NCI-H2029 (cell line): ENCODE data around the gene PROK1.
"Not testable (repeated sequence)": the region's sequence is repeated elsewhere in the genome, so short reads cannot be mapped to it uniquely, and the experiment has no call there.

ENCODE experiments used
- DNase-seq: peaks from one replicate; lab custom pipeline; 2025; lab: John Stamatoyannopoulos, UW

The PROK1 gene, protein sequence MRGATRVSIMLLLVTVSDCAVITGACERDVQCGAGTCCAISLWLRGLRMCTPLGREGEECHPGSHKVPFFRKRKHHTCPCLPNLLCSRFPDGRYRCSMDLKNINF

GRCh38 chr1:110450929-110451328, at the start of gene PROK1:
TSS of gene PROK1 (plus strand) at chr1:110451149. CDS start at chr1:110451217, 68 bp downstream.
- DNase-seq: no peak

- no peak for DNase-seq
Observed at GRCh38 chr1:110403805-110404204, 47.1 kb upstream of the PROK1 start.

DNA sequence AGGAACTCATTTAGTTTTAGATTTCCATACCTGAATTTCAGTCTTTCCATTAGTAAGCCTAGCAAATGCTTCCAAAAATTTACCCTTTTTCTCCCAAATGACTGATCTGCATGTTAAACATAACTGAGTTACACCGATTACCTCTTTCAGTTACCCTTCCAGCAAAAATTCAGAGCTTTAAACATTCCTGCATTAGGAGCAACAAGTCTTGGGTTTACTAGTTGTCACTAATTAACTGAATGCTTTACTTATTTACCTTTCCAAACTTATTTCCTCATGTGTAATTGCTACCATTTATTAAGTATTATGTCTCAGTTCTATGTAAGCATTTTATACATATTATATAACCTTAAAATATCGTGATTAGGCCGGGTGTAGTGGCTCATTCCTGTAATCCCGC, 46.5 kb upstream of the PROK1 start:
- DNase-seq: no peak

- DNase-seq: not testable (repeated sequence)
Observed at GRCh38 chr1:110406407-110406806, 44.5 kb upstream of the PROK1 start.

DNA sequence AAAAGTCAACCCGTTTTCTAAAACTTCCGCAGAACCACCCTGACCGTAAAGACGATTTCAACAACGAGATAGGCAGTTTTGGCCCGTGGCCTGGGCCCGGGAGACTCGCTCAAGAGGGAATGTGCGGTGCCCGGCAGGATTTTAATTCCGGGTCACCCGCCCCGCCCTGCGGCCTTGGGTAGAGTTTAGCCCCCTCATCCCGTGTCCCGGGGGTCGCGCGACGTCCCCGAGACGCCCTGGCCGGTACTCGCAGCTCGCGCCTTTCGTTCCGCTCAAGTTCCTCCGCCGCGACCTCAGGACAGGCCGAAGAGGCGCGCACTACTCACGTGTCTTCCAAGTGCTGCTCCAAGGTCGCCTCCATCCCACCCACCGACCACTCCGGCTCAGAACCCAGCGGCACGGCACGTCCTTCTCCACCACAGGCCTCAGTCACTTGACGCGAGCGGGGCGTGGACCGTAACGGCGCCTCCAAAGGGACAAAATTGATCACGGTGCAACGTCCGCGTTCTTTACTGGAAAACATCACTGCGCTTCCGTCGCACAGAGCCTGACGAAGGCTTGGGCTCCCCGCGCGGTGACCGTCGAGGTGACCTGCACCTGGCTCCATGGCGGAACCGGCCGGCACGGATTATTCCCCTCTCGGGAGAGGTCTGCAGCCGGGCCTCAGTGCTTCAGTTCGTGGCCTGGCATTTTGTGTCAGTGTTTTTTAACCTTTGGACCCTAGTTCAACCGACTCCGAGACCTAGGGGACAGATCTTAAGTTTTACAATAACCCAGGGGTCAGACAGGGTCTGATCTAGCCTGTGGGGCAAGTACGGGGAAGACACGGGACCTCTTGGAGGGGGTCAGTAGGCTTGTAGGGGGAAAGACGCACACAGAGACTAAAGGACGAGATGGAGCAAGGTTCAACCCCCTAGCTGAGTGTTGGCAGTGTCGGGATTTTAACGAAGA, 43.4 kb upstream of the PROK1 start, which contains the start of gene LAMTOR5:
Gene LAMTOR5 (minus strand): TSS at position 435 of the 951 bp plus-strand sequence. CDS start 74 bp downstream, at position 361.
- peak; percentile 84 for DNase-seq

GRCh38 chr1:110408488-110408887, 42.5 kb upstream of the PROK1 start:
- no peak for DNase-seq

GRCh38 chr1:110409316-110409715, 41.6 kb upstream of the PROK1 start:
- DNase-seq: no peak

DNA sequence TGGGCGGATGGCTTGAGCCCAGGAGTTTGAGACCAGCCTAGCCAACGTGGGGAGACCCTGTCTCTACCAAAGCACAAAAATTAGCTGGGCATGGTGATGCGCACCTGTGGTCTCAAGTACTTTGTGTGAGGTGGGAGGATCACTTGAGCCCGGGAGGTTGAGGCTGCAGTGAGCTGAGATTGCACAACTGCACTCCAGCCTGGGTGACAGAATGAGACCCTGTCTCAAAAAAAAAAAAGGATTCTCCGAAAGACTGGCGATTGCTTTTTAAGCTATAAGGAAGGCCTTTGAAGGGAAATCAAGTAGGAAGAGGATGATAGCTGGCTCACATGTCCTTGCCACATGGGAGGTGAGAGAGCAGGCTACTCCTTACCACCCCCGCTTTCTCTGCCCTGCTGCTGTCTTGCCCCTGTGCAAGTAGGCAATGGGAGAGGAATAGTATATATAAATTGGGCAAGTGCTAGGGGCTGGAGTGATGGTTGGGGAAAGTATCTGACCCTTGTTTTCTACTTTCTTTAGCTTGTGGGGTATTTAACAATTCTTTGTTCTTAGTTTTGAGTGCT, 39.7 kb upstream of the PROK1 start:
- no peak for DNase-seq

DNA sequence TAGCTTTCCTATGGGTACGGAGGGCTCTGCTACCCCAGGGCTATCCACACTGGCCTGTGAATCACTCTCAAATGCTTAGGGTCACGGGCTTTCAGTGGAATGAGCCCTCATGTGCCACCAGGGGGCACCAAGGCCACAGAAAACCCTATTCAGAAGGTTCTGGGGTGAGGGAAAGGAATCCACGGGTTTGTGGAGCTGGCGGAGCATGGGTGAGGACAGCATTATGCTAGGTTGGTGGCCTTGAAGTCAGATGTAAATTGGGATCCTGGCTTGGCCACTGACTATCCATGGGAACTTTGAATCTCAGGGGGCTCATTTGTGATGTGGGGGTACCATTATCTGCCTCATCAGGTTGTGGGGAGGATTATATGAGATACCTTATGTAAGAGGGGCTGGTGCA, 38.4 kb upstream of the PROK1 start:
- DNase-seq: no peak

DNA sequence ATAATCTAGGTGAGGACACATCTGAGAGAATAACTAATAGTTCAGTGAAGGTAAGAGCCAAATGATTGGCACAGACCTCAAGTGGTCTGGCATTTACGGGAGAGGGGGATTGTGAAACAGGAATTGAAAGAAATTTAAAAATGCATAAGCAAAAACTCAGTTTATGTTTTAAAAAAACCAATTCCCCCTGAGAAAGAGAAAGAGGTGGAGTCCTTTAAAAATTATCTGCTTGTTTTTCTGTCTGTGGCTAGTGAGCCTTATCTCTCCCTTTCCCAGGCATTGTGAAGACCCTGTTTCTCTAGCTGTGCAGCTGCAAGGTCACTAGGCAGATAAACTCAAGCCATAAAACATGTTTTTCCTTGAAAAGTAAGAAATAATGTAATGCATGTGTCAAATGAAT, 37.9 kb upstream of the PROK1 start:
- DNase-seq: not testable (repeated sequence)

GRCh38 chr1:110418729-110419128, 32.2 kb upstream of the PROK1 start:
- no peak for DNase-seq

- no peak for DNase-seq
Observed at GRCh38 chr1:110420023-110420662, 30.8 kb upstream of the PROK1 start.

DNA sequence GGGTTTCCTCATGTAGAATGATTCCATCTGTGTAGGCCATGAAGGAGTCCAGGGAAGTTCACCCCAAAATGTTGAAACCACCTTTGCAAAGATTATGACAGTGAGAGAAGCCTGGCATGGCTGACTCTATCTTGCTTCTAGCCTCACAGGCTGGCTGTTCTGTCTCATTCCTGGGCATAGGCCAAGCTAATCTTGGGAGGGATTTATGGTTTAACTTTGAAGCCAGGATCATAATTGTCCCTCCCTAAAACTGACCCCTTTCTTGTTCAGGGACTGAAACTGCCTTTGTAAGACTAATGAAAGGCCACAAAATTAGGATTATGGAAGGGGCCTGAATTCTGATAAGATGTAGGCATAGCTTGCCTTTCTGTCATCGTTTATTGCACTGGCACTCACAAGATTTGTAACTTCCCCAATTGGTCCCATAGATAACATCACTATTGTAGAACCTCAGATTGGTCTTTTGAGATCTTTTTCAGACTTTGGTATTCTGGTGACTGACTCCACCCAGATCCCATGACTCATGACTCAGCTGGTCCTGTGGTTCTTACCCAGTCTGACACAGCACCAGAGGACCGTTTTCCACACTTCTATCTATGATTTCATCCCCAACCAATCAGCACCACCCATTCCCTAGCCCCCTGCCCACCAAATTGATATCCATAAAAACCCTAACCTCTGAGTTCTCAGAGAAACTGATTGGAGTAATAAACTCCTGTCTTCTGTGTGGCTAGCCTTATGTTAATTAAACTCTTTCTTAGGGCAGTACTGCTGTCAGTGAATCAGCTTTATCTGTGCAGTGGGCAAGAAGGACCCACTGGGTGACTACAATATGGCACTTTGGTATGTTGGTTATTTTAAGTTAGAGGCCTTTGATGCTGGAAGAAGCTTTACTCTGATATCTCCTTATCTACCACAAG, 29.8 kb upstream of the PROK1 start:
- DNase-seq: no peak

- DNase-seq: no peak
Observed at GRCh38 chr1:110424699-110425611, 26.0 kb upstream of the PROK1 start.

DNA sequence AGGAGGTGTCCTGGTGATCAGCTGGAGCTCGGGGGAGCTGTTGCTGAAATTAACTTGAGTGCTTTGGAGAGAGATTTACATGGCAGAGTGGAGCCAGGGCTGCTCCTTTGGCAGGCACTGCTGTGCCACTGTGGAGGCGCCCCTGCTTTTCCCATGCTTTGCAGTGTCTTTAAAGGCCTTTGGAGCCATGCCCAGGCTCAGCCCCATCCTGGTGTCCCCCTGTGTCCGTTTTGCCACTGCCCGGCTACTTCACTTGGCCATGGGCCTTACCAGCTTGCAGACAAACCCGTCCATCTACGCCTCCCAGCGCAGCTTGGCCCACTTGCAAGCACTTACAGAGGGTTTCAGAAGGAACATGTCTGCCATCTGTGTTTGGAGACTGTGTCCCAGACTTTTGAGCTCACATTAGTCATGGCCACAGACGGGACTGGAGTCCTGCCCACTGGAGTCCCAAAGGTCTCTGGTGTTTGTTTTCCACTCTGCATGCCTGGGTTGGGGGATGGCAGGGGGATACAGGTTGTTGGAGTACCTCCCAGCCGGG, 25.3 kb upstream of the PROK1 start:
- no peak for DNase-seq

- no peak for DNase-seq
Observed at GRCh38 chr1:110426854-110427253, 24.1 kb upstream of the PROK1 start.

DNA sequence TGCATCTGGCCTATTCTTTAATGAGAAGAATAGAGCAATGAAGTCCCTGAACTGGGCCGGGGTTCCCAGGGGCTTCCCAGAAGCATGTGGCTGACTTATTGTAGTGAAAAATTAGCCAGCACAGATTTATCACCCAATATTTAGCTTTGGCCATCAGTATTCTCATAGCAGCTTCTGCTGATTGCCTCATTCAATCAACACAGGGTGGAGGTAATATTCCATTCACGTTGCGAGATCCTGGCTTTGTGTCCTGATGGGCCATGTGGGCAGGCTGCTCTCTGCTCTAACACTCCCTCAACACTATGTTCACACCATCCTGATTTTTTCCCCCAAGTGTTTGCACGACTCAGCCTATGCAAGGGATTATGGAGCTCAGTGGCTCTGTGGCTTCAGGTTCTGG, 22.0 kb upstream of the PROK1 start:
- no peak for DNase-seq

GRCh38 chr1:110430366-110430765, 20.6 kb upstream of the PROK1 start:
- no peak for DNase-seq

DNA sequence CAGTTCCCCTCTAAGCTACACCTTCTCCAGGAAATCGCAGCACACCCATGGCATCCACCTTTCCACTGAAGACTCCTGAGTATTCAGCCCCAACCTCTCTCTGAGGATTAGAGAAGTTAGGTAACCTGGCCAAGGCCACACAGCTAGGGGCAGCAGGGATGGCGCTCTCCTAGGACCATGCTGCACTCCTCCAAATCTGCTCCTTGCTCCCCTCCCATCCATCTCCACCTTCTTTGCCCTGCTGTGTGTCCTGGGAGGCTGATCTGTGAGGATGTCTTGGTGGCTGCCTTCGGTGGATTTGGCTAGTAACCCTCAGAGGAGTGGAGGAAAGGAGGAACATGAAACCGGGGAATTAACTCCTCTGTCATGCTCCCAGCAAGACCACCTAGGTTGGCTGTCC, 20.0 kb upstream of the PROK1 start:
- no peak for DNase-seq

- no peak for DNase-seq
Observed at GRCh38 chr1:110433213-110433612, 17.7 kb upstream of the PROK1 start.
